Measurements from ENCODE around the gene CPSF4L.
A peak's percentile ranks its signal among the peaks of the same experiment; 100 is the strongest.

The CPSF4L gene

GRCh38 chr17:73289549-73290254 is 28.0 kb upstream of the CPSF4L start:
- no peak for DNase-seq

- DNase-seq: no peak
Observed at GRCh38 chr17:73288534-73289302, 27.0 kb upstream of the CPSF4L start.

GRCh38 chr17:73286863-73287296 is 25.2 kb upstream of the CPSF4L start:
- no peak for DNase-seq

- no peak for DNase-seq
Observed at GRCh38 chr17:73285916-73286862, 24.5 kb upstream of the CPSF4L start.

- DNase-seq: no peak
Observed at GRCh38 chr17:73285603-73285908, 23.9 kb upstream of the CPSF4L start.

GRCh38 chr17:73284906-73285602 is 23.4 kb upstream of the CPSF4L start:
- no peak for DNase-seq

- no peak for DNase-seq
Observed at GRCh38 chr17:73284354-73284753, 22.7 kb upstream of the CPSF4L start.

GRCh38 chr17:73283841-73284282 is 22.2 kb upstream of the CPSF4L start:
- no peak for DNase-seq

- no peak for DNase-seq
Observed at GRCh38 chr17:73283250-73283649, 21.6 kb upstream of the CPSF4L start.

GRCh38 chr17:73282629-73283028 is 20.9 kb upstream of the CPSF4L start:
- no peak for DNase-seq

GRCh38 chr17:73281928-73282327 is 20.2 kb upstream of the CPSF4L start:
- no peak for DNase-seq

GRCh38 chr17:73280191-73280590 is 18.5 kb upstream of the CPSF4L start:
- DNase-seq: no peak

- DNase-seq: no peak
Observed at GRCh38 chr17:73279704-73280103, 18.0 kb upstream of the CPSF4L start.

GRCh38 chr17:73278465-73279453 is 17.1 kb upstream of the CPSF4L start:
- no peak for DNase-seq

- DNase-seq: no peak
Observed at GRCh38 chr17:73278049-73278464, 16.4 kb upstream of the CPSF4L start.

- DNase-seq: no peak
Observed at GRCh38 chr17:73274490-73274889, 12.8 kb upstream of the CPSF4L start.

GRCh38 chr17:73272906-73273218 is 11.2 kb upstream of the CPSF4L start:
- DNase-seq: no peak

GRCh38 chr17:73271072-73271471 is 9.4 kb upstream of the CPSF4L start:
- DNase-seq: peak; percentile 4 to 16

- DNase-seq: no peak
Observed at GRCh38 chr17:73269791-73270190, 8.1 kb upstream of the CPSF4L start.

- DNase-seq: no peak
Observed at GRCh38 chr17:73269329-73269615, 7.6 kb upstream of the CPSF4L start.

GRCh38 chr17:73268582-73269328 is 7.1 kb upstream of the CPSF4L start:
- no peak for DNase-seq
